DMS114 treated with DMSO at 0.1 percent for 48 hours (cell line): ENCODE measurements around the gene COPS6.

ENCODE experiments used
- DNase-seq: peaks from one replicate; lab custom pipeline; 2025; ENCODE audit not compliant: unreplicated experiment; lab: John Stamatoyannopoulos, UW

The COPS6 gene

DNA sequence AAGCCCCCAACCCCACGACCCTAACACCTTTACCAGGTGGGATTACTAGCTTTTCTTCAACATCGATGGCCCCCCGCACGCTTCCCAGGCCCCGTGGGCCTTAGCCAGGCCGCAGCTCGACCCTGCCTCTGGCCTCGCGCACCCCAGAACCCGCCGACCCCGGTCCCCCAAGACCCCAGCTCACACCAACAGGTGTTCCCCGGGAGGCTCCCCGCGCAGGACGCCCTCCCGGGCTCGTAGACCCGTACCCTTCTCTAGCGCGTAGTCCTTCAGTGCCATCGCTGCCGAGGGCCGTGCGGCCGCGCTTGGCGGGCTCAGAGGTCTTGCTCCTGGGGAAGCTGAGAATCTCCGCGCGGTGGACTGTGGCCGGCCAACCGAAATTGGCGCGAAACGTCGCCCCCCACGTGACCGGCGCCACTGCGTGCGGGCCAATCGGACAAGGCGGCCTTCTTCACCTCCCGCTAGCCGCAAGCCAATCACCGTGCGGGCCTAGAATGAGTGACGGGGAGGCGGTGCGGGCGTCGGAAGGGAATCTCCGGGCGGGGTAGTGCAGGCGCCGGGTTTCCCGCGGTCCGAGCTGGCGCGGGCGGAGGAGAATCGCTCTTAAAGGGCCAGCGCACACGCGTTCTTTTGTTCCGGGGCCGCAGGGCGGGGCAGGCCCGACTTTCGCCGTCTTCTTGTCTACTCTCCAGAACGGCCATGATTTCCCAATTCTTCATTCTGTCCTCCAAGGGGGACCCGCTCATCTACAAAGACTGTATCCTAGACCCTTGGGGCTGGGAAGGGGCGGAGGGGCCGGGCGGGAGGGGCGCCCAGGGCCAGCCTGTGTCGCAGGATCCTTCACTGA, 12.5 kb downstream of the COPS6 start, which contains the start of the genes AP4M1 and MCM7:
Gene AP4M1, plus strand, starts transcription at position 628 of the 847 bp plus-strand sequence. Its CDS starts 72 bp downstream, at position 700.
Gene MCM7, minus strand, starts transcription at position 382 of the 847 bp plus-strand sequence. Its CDS starts 103 bp downstream, at position 279.
- DNase-seq = peak; percentile 94

DNA sequence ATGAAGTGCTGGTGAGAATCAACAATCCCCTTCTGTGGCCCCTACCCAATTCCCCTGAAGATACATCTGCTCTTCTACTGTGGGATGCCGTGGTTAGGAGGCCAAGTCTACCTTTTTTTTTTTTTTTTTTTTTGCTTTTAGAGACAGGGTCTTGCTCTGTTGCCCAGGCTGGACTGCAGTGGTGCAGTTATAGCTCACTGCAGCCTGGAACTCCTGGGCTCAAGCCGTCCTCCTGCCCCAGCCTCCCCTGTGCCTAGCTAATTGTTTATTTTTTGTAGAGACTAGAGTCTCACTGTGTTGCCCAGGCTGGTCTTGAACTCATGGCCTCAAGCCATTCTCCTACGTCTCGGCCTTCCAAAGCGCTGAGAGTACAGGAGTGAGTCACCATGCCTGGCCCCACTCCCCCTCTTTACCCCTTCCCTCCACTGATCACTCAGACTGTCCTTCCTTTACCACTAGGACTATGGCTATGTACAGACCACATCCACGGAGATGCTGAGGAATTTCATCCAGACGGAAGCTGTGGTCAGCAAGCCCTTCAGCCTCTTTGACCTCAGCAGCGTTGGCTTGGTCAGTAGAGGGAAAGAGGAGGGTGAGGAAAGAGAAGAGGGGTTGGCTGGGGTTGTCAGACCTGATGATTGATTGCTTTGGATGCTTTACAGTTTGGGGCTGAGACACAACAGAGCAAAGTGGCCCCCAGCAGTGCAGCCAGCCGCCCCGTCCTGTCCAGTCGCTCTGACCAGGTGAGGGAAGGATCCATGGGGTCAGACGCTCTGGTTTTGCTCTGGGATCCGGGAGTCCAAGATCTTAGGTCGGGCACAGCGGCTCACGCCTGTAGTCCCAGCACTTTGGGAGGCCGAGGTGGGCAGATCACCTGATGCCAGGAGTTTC, 14.4 kb downstream of the COPS6 start:
- DNase-seq = no peak

DNA sequence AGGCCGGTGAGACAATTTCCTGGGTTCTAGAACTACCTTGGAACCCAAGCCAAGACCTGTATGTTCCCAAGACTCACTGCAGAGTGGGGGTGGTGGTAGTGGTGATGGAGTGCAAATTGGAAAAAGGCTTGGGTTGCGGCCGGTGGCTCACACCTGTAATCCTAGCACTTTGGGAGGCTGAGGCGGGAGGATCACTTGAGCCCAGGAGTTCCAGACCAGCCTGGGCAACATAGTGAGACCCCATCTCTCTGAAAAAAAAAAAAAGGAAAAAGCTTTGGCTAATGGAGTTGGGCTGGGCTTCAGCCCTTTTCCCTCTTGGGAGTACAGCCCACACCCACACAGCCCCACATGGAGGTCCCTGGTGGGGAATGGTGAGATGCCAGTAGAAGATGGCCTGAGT, 16.8 kb downstream of the COPS6 start:
- DNase-seq = no peak

DNA sequence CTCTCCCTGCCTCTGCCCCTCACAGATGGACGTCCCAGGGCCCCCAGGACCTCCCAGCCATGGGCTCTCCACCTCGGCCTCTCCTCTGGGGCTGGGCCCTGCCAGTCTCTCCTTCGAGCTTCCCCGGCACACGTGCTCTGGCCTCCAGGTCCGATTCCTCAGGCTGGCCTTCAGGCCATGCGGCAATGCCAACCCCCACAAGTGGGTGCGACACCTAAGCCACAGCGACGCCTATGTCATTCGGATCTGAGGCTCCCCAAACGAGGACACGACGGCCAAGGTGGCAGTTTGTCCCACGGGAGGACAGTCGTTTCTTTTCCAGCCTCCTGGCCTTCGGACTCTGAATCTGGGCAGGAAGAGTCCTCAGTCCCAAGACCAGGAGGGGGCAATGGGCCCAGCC, 17.9 kb downstream of the COPS6 start:
- DNase-seq = no peak

DNA sequence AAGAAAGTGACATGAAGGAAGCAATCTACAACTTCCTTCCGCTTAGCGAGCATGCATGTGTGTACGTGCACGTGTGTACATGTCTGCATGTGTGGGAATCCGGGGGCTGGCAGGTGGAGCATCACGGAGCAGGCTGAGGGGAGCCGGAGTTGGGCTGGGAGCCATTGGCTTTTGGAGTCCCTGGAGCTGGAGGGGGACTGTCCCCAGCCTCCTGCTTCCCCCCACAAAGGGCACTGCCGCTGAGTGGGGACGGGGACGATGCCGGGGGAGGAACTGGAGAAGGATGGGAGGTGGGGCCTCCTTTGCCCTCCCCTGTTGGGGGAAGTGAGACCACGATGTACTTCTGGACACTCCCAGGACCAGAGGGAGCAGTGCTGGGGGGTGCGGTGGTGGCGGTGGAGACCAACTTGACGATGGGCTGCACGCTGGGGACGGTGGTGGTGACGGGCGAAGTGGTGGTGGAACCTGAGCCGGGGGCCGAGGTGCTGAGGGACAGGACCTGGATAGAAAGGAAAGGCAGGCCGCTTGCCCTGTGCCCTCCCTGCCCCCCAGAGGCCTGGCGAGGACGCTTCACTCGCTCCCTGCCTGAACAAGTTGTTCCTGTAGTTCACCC, 18.5 kb downstream of the COPS6 start:
- no peak for DNase-seq

DNA sequence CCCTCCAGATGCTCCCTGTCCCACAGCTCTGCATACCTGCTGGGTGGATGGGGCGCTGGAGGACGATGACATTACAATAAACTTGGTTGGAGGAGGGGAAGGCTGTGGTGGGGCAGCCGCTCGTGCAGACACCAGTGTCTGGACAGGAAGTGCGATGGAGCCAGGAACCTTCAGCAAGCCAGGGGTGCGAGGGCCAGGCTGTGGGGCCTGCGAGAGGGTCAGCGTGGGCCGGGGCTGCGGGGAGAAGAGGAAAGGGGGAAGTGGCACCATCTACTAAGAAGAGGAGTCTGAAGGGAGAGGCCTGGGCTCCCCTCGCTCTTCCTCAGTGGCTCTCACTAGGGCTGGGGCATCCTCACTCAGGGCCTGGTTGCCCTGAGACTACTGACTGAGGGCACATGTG, 19.1 kb downstream of the COPS6 start:
- no peak for DNase-seq

DNA sequence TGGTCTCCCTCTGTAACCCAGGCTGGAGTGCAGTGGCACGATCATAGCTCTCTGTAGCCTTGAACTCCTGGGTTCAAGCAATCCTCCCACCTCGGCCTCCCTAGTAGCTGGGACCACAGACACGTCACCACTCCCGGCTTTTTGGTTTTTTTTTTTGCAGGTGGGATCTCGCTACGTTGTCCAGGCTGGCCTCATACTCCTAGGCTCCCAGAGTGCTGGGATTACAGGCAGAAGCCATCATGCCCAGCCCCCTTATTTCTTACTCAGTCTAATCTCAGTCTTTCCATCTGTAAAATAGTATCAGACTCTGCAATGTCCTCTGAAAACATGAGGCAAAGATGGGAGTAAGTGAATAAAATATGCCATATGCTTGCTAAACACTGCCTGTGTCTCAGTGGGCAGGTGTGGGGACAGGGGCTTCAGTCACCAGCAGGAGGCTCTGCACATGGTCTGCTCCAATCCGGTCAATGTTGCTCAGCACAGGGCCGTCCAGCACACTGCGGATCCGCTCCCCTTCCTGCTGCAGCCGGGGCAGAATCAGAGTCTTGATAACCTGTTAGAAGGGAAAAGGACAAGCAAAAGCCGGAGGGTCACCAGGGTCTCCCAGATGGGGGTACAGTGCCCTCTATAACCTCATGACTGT, 20.9 kb downstream of the COPS6 start:
- DNase-seq = no peak

DNA sequence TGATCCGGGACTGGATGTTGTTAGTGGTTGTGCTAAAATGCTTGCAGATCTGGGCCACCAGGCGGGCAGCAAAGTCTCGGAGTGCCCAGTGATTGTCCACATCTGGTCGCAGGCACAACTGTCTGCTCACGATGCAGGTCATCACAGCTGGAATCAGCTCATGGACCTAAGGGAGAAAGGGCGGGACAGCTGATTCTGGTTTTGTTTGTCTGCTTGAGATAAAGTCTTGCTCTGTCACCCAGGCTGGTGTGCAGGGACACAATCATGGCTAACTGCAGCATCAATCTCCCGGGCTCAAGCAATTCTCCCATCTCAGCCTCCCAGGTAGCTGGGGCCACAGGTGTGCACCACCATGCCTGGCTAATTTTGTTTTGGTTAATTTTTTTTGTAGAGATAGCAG, 22.4 kb downstream of the COPS6 start:
- DNase-seq = no peak

DNA sequence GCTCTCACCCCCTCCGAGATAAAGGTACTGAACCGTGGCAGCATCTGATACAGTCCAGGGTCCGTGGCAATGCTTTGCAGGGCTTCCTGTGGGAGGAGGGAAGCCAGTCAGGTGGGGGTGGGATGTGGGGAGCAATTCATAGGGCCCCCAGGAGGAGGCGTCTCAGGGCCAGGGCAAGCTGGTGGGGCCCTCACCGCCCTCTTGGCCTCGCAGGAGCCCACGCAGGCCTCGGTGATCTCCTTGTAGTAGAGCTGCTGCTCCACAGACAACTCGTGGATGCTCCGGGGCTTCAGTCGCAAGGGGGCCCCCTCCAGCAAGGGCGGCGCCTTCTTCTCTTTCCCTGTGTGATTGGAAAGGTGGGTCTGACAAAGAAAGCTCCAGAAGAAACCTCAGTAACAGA, 23.1 kb downstream of the COPS6 start:
- no peak for DNase-seq

DNA sequence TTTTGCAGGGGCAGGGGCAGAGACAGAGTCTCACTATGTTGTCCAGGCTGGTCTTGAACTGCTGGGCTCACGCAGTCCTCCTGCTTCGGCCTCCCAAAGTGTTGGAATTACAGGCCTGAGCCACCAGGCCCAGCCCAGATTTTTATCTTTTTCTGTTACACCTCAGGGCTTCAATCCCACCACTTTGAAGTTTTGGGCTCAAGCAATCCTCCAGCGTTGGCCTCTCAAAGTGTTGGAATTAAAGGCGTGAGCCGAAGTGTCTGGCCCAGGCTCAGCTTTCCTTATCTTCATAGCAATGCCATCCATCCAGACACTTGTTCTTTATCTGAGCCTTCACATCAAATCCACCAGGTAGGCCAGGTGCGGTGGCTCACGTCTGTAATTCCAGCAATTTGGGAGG, 26.3 kb downstream of the COPS6 start:
- no peak for DNase-seq

DNA sequence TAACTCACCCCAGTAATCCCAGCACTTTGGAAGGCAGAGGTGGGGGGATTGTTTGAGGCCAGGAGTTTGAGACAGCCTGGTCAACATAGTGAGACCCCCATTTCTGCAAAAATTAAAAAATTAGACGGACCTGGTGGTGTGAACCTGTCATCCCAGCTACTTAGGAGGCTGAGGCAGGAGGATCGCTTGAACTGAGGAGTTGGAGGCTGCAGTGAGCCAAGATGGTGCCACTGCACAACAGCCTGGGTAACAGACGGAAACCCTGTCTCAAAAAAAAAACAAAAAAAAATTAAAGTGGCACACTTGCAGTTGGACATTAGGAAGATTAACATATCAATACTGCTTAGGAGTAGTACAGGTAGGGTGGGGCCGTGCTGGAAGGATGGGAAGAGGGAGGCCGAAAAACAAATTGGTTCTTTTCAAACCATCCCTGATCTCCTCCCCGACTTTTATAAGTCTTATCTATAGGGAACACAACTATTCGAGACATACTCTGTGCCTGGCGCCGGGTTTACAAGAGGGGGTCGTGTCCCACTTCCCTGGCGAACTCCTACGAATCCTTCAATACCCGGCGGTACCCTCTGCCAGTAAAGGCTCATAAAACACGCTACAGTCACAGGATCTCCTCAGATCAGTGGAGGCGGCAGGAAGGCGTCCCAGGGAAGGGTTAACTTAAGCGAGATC, 29.8 kb downstream of the COPS6 start:
- no peak for DNase-seq

DNA sequence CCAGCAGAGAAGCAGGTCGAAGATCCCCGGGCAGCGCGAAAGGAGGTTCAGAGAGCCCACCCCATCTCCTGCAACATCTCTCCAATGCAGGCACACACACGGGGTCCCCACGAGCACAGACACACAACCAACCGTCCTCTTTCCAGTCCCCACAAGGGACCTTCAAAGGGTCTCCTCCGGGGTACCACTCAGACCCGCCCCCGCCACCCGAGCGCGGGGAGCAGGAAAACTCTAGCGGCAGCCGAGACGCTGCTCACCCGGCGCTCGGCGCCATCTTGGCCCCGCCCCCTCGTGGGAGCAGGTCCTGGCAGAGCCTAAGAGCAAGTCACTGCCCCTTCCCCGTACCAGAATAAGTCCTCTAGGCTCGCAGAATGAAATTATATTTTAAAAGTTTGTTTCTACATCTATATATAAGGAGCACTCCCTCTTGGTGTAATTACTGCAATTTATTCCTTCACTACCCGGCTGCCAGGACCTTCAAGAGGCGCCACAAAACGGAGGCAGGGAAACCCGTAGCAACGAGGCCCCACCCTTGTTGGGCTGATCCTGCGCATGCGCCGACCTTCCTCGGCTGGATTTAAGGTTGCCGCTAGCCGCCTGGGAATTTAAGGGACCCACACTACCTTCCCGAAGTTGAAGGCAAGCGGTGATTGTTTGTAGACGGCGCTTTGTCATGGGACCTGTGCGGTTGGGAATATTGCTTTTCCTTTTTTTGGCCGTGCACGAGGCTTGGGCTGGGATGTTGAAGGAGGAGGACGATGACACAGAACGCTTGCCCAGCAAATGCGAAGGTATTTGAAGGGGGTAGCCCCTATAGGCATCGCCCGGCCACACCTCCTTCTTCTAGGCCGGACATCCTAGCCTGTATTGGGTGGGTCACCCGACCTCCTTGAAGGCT, 30.6 kb downstream of the COPS6 start, which contains the start of the genes CNPY4 and TAF6:
Gene CNPY4, plus strand, starts transcription at position 563 of the 898 bp plus-strand sequence. Its CDS starts 111 bp downstream, at position 674.
Gene TAF6, minus strand, starts transcription at position 287 of the 898 bp plus-strand sequence. CDS start 5,149 bp downstream, outside the sequence.
- peak; percentile 91 for DNase-seq

DNA sequence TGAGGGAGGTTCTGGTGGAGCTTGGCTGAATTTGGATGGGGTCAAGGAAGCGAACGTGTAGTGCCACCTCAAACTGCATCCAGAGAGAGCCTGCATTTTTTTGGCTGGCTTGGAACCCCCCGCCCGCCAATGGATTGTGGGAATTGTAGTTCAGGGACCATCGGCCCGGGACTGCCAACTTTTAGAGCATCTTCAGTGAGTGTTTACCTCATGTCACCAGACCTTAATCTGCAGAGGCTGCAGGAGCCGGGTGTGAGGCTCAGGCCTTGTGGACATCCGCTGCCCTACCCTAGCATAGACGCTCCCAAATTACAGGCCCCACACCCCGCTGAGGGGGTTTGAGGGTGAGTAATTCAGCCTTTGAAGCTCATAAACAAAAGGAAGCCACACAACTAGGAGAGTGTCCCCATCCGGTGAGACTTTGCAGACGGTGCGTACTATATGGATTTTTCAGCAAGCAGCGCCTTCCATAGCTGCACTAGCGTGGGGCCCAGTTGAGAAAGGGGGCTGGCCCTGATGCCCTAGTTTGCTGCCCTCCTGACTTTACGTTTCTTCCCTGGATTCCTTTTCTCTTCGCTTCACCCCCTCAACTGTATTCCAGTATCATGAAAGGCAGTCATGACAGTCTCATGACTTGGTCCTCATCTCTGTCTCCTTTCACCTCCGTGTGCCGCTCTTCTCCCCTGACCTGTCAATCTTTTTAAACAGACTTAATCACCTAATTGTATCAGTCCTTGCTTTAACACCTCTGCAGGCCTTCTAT, 31.4 kb downstream of the COPS6 start:
- DNase-seq = peak; percentile 78

DNA sequence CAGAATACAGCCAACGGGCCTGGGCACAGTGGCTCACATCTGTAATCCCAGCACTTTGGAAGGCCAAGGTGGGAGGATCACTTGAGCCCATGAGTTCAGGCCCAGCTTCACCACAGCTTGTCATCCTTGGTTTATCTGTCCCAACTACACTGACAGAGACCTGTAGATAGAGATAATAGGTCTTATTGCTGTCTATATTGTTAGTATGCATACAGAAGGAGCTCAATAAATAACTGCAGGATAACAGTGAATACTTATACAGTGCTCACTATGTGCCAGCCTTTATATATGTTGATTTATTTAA, 31.9 kb downstream of the COPS6 start:
- no peak for DNase-seq

DNA sequence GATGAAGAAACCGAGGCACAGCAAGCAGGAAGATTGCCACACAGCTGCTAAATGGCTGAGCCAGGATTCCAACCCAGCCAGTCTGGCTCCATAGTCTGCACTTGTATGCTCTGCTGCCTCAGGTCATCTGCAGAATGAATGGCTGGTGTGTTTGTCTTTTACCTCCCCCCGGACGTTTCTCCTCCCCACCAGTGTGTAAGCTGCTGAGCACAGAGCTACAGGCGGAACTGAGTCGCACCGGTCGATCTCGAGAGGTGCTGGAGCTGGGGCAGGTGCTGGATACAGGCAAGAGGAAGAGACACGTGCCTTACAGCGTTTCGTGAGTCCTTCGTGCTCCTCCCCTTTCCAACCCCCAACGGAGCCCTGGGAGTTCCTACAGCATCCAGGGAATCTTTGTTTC, 33.3 kb downstream of the COPS6 start:
- no peak for DNase-seq

DNA sequence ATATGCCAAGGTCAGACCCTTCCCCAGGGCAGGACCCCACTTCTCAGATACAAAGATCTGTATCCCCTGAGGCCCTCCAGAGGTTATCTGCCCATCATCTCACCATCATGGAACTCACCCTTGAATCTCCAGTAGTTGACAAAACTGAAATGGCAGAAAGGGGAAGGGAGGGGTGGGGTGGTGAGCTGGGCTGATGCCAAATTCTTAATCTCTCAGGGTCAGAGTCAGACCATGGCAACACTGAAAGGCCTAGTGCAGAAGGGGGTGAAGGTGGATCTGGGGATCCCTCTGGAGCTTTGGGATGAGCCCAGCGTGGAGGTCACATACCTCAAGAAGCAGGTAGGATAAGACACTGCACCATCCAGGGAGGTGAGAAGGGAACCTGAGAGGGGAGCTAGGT, 33.8 kb downstream of the COPS6 start:
- no peak for DNase-seq

DNA sequence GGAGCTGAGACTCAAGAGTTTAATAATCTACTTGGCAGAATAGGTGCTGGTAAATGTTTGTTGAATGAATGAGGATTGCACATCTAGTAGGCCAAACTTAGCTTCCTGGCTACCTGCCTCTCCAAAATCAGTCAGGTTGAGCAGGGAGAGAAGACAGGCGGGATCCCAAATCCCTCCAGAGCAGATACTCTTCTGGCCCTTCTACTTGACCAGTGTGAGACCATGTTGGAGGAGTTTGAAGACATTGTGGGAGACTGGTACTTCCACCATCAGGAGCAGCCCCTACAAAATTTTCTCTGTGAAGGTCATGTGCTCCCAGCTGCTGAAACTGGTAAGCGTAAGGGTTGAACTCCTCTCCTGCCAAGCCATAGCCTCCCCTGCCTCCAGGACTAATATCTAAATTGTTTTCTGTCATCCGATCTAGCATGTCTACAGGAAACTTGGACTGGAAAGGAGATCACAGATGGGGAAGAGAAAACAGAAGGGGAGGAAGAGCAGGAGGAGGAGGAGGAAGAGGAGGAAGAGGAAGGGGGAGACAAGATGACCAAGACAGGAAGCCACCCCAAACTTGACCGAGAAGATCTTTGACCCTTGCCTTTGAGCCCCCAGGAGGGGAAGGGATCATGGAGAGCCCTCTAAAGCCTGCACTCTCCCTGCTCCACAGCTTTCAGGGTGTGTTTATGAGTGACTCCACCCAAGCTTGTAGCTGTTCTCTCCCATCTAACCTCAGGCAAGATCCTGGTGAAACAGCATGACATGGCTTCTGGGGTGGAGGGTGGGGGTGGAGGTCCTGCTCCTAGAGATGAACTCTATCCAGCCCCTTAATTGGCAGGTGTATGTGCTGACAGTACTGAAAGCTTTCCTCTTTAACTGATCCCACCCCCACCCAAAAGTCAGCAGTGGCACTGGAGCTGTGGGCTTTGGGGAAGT, 35.8 kb downstream of the COPS6 start:
- DNase-seq = no peak
